GM18508 (cell line): ENCODE measurements around the gene PTPN4.
"Not testable (repeated sequence)": the region's sequence is repeated elsewhere in the genome, so short reads cannot be mapped to it uniquely, and the experiment has no call there.

Experiments
- ATAC-seq: cut with Tn5 transposase; IDR thresholded peaks from one replicate; pipeline ENCODE4 v1.9.1; 2021; ENCODE audit warnings: moderate number of reproducible peaks; ENCODE audit not compliant: insufficient read depth, unreplicated experiment

PTPN4 gene

DNA sequence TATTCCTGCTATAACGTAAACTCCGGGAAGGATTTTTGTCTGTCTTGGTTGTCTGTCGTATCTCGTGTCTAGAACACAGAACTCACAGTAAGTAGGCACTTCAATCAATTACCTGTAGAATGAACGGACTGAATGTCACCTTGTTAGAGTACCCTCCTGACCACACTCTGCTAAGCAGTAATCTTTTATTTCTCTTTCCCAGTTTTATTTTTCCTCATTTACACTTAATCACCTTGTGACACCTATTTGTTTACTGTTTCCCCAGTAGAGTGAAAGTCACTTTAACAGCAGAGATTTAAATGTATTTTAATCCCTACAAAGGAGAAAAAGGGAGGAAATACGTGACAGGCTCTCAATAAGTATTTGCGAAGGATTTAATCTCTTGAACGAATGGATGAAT is 252.6 kb downstream of the PTPN4 start:
- ATAC-seq: no peak

DNA sequence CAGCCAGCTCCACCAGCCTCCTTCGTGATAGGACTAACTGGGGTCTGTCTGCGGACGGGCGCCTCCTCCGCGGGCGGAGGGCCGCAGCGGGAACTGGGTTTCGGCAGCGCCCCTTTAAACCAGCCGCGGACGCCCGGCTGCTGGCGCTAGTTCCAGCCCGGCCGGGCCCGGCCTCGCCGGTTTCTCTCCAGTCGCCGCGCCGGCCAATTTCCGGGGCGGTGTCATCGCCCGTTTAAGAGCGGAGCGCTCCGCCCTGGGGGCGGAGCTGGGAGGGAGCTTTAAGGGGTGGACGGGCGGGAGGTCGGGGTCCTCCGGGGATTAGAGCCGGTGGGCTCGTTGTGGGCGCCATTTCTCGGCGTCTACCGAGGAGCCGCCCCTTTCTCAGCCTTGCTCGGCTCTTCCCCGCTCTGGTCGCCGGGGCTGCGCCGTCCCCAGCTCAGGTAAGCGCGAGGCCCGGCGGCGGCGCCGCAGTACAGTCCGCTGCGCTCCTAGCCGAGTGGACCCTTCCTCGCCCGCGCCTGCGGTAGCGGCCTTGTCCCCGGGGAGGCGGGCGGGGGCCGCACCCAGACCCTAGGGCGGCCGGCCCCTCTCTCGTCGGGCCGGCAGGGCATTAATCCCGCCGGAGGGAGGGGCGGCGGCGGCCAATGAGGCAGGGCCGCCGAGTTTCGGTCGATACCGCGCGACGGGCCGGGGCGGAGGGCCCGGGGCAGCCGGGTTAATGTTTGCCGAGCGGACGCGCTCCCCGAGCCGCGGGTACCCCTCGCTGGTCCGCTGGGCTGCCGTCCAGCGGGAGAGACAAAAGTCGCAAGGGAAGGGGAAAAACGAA is 253.3 kb downstream of the PTPN4 start, which contains the start of gene EPB41L5:
EPB41L5 (plus strand) TSS at position 307 of the 826 bp plus-strand sequence. CDS start 6,008 bp downstream, outside the sequence.
- ATAC-seq: peak; percentile 38

DNA sequence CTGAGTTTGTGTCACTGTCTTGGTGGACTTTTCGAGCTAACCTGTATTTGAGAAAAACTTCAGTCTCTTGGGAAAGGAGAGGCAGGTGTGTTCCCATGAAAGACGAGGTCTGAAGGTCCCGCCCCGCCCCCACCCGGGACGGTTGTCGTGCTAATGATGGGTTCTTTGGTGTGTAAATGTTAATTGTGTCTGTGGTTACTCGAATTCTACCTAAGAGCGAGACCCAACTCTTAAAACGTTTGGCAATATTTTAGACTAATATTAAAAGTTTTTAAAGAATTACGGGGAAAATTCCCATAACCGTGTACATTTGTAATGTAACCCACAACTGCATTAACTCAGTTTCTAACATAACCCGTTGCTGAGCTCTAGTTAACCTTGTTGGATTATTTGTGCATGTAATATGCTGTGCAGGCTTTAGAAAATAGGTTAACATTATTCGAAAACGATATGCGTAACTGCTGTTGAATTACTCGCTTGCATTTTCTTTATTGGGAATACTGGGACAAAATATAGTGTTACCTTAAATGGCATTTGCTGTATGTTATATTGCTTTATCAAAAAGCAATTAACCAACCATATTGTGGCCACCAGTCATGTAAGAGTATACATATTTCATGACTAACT is 254.0 kb downstream of the PTPN4 start:
- ATAC-seq: peak; percentile 3

DNA sequence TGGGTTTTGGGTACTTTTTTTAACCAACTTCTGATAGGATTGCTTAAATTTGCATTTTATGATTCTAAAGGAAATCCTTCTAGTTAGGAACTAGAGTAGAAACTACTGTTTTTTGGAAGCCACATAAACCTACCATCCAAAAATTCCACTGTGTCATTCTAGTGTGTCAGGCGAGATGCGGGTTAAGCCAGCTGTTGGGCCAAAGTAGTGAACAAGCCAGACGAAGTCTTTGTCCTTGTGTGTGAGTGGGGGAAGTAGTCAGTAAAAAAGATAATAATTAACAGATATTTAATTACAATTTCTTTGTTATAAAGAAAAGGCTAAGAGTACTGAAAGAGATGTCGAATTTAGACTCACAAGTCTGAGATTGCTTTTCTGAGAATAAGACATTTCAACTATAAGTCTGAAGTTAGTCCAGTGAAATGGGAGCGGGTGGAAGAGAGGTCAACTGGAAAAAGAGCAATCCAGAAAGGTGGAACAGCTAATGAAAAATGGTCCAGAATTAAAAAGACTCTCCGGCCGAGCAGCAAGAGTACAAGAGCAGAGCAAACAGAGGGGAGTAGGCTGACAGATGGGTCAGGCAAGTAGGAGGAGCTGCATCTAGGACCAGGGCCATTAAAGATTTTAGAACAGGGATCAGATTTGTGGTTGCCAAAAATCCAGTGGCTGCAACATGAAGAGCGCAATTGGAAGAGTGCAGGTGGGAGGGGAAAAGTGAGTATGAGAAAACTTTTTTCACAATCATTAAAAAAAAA is 254.7 kb downstream of the PTPN4 start:
- ATAC-seq: no peak

DNA sequence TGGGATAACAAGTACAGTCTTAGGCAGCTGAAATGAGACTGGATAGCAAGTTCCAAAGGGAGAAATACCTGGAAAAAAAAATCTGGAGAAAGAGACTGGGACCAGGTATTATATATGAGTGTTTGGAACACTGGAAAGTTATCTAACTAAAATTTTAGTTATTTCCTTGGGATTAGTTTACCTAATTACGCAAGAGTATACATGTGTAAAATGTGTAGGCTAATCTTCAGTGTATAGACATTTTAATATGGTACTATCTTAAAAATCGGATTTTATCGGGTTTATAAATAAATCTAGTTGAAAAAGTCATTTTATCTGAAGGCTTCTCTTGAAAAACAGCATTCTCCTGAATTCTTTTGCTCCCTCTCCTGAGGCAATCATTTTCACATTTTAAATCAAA is 257.1 kb downstream of the PTPN4 start:
- no peak for ATAC-seq

DNA sequence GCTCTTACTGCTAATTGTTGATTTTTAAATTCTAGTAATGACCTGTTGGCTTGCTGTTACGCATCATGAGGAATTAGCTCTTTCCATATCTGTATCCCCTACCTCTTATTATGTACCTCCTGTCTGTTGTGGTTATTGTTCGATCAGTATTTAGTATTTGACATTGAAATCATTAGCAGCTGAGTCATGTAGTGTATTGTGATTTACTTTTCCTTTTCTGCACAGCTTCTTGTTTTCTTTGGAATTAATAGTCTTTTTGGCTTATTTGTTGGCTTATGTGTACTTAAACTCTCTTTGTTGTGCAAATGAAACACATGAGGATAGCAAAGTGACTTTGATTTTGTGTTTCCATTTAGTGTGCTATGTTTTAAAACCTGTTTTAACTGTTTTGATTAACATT is 257.5 kb downstream of the PTPN4 start:
- no peak for ATAC-seq

DNA sequence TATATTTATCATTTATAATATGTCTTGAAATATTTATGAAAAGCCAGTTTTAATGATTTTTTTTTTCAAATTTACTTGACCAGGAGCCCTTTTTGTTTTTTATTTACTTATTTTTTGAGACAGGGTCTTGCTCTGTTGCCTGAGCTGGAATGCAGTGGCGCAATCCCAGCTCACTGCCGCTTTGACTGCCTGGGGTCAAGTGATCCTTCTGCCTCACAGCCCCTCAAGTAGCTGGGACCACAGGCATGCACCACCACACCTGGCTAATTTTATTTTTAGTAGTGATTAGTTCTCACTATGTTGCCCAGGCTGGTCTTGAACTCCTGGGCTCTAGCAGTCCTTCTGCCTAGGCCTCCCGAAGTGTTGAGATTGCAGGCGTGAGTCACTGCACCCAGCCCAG is 258.8 kb downstream of the PTPN4 start:
- ATAC-seq: no peak

DNA sequence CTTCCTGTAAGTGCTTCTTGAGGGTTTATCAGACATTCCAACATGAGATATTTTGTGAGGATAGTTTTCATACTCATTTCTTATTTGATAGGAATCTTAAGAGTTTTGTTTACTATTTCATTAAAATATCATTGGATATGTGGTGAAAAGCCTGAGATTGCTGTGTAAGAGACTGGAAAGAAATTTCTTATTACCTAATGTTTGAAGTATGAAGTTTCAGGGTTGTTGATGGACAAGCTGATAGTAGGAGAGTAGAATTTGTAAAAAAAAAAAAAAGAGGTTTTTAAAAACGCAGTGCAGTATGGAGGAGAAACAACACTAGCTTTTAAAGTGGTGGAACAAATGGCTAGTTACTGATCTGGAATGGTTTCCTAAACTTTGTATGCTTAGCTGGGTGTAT is 260.8 kb downstream of the PTPN4 start:
- no peak for ATAC-seq

DNA sequence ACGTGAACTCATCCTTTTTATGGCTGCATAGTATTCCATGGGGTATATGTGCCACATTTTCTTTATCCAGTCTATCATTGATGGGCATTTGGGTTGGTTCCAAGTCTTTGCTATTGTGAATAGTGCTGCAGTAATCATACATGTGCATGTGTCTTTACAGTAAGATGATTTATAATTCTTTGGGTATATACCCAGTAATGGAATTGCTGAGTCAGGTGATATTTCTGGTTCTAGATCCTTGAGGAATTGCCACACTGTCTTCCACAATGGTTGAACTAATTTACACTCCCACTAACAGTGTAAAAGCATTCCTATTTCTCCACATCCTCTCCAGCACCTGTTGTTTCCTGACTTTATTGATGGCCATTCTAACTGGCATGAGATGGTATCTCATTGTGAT is 262.8 kb downstream of the PTPN4 start:
- ATAC-seq: not testable (repeated sequence)

DNA sequence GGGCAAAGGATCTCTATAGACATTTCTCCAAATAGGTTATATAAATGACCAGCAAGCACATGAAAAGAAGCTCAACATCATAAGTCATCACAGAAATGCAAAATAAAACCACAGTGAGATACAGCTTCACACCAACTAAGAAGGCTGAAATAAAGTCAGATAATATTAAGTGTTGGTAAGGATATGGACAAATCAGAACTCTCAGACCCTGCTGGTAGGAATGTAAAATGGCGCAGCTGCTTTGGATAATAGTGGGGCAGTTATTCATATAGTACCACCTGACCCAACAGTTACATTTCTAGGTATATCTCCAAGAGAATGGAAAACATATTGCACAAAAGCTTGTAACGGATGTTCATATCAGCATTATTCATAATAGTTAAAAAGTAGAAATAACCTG is 267.2 kb downstream of the PTPN4 start:
- no peak for ATAC-seq

DNA sequence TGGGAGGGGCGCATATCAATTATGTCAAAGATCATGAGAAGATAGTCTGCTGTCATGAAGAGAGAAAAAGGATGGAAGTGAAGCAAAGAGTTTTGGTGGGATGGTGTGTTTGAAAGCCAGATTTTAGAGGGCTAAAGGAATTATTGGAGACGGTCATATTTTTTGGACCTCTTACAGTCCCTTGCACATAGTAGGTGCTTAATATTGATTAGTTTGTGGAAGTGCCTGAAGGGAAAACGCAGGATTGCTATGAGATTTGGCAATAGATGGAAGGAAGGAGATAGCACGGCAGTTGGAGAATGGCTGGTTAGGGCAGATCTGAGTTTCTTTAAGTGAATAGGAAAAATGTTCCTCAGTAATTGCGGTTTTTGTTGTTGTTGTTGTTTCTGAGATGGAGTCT is 269.1 kb downstream of the PTPN4 start:
- ATAC-seq: no peak

DNA sequence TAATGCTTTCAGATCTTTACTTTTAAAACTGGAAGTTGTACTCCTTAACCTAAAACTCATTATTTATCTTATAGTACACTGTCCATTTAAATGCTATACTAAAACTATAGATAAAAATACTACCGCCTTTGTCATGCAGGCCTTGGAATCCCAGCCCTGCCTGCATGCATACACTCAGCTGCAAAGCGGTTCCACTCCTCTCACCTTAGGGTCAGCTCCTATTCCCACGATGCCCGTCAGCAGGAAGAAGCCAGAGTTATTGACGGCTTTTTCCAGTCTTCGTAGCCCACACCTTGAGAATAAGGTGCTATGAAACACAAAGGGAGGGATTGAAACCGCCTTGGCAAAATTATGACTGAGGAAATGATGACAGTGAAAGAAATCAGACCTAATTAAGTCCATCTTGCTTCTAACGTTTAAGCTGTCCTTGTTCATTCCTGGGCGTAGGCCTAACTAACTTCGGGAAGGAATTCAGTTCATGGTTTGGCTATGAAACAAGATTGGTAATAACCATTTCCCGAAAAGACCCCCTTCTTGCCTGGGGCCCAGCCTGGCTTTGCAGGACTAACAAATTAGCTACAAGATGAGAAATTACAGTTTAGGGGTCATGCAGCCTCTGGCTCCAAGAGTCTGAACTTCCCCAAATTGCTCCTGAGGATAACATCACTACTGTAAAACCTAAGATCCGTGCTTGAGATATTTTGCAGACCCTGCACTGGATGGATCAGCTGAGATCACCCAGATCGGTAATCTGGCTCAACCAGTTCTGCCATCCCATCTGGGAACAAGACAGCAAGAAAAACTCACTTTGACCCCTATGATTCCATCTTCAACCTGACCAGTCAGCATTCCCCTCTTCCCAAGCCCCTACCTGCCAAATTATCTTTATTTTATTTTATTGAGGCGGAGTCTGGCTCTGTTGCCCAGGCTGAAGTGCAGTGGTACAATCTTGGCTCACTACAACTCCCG is 270.2 kb downstream of the PTPN4 start:
- ATAC-seq: no peak

DNA sequence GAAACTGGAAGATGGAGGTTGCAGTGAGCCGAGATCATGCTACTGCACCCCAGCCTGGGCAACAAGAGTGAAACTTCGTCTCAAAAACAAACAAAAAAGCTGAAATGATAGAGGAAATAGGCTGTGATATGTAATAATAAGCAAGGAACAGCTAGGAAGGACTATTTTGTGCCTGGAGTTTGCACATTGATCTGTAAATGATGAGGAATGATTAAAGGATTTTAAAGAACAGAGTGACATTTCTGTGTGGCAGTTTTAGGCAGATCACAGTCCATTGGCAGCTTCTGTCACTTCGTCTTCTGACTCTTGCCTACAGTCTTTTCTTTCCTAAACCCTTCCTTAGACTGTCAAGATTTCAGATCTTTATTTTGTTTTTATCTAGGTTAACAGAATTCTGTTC is 272.6 kb downstream of the PTPN4 start:
- no peak for ATAC-seq
